Activated T-cell treated with anti-CD3 and anti-CD28 coated beads for 24 hours (primary cell): ENCODE data around the gene PIGV.
A peak's percentile ranks its signal among the peaks of the same experiment; 100 is the strongest.

ENCODE experiments used
- DNase-seq: peaks from one replicate; pipeline ENCODE4 v3.0.0-alpha.2; 2020; ENCODE audit warnings: low read depth

PIGV gene

DNA sequence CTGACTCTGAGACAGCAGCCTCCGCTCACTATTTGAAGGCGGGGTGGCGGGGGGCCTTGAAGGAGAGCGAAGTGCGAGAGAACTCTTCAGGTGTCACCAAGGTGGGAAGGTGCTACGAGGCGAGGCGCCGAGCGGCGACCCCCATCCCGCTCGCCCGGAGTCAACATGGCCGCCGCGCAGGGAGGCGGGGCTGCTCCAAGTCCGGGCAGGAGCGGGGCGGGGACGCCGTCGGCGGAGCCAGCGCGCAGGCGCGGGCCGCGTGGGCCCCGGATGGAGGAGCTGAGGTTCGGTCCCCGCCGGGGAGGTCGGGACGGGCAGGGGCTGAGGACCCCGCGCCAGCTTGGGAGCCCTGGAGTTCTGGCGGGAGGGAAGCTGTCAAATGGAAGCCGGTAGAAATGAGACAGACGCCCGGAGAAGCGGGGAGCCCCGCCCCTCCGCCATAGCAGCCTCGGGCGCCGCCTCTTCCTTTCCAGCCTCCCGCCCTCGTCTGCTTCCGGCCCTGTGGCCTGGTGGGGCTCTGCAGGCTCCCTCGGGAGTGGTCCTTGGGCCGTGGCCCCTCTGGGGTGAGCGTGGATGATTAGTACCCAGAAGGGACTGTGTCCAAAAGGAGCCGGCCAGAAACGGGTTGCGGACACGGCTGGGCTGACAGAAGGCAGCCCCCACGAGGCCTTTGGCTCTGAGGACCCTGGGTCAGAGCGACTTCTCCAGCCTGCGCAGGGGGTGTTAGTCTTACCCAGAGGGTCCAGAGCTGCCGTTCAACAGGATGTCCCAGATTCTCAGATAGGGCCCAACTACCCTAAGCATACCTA, at the start of gene PIGV:
Gene PIGV (plus strand): TSS at position 245 of the 809 bp plus-strand sequence. CDS start 2,866 bp downstream, outside the sequence.
- peak; percentile 86 for DNase-seq

DNA sequence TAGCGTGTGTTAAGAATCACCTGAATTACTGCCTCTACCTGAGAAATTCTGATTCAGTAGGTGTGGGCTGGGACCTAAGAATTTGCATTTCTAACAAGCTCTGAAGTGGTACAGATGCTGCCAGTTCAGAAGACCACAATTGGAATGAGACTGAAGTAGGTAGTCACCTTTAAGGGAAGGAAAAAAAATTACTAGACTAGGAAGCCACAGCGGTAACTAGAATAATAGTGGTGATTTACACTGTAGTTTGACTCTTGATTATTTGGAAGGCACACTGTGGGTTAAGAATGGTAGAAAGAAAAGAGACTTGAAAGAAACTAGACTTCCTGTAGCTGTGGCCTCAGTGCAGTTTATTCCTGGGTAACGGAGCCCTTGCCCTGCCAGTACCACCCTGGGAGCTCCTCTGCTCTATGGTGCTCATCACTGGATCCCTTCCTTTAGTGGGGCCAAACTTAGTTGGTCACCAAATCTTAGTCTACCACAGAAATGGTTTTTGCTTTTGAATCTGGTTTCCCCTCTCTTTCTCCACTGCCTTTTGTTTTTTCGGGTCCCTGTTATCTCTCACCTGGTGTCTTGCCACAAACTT, 48.3 kb upstream of the PIGV start:
- no peak for DNase-seq

DNA sequence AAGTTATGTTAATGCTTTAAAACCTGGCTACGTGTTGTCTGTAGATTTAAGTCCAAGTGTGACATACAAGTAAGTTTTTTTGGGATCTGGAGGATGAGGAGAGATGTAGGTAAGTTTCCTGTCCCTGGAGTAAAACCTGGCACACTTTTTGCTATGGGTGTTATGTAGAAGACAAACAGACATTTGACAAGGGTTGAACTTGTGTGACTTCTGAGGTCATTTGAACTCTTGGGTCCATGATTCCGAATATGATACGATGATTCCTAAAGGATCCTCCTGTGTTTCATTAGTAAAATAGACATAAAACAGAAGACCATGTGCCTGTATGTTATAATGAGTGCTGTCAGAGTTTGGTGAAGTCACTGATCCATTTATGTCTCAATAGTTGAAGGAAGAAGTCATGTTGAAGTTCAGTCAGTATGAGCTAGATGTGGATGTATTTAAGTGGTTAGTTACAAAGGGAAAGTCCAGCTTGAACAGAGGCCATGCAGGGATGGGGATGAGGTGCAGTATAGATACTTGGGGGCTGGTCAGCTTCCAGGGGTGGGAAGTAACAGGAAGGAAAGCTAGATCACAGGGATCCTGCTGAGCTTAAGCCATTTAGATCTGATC, 47.6 kb upstream of the PIGV start:
- DNase-seq, result no peak

DNA sequence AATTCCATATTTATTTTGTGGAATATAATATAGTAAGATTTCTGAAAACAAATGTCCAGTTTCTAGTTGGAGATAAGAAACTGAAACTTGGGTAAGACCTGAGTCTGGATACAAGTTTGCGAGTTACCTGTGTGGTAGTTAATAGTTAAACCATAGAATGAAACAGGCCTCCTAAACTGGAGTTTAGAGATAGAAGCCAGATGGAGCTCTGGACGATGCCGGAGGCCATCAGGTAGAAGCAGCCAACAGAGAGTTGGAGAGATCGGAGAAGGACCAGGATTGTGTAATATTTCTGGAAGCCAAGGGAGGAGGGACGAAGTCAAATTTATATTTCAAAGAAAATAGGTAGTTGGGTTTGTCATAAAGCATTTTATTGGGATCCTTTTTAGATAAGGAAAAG, 46.8 kb upstream of the PIGV start:
- no peak for DNase-seq

DNA sequence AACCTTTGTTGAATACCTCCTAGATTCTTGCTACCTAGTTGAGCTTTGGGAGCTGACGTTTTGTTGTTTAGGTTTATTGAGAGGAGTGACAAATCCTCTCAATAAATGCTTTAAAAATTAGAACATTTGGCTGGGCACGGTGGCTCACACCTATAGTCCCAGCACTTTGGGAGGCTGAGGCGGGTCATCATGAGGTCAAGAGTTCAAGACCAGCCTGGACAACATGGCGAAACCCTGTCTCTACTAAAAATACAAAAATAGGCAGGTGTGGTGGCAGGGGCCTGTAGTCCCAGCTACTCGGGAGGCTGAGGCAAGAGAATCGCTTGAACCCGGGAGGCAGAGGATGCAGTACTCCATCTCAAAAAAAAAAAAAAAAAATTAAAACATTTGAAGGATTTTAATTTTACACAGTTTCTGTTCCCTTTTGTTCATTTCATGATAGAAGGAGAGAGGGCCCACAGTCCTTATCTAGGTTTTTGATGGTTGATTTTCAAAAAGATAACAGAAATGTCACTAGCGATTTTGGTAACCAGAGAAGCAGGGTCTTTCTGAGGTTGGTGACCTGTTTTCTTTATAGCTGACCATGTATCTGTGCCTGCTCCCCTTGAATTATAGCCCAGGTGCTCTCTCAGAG, 44.2 kb upstream of the PIGV start:
- no peak for DNase-seq

DNA sequence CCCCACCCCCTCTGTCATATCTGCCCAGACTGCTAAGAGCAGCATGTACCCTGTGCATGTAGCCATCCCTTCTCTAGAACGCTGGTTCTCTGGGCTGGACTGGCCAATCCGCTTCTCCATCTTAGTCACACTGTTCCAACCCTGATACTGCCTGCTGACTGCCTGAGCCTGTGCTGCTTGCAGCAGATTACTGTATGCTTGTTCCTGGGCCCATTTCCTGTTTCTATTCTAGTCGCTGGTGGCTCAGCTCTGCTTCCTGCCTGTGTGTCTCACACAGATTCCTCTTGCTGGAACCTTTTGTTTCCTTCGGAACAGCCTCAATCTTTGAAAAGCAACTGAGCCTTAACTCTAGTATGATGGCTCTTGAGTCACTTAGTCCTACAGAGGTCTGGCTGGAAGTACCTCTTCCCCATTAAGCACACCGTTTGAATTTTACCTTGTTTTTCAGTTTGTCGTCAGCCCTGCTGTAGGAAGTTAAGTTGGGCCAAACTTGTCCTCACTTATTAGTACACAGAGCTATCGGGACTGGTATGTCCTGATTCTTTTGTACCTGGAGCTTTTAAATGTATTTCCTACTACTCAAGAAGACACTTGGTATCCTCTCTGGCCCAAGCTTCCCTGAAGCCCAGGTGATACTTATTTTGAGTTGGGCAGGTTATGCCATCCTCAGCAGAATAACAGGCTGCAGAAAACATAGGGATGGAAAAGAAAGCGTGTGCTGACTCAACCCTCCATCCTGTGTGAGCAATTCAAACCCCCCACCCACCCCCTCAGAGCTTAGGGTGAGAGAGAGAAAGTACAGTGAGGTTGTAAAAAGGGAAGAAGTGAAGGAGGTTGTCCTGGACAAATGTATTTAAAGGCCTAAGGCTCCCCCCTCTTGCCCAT, 43.4 kb upstream of the PIGV start:
- peak; percentile 76 for DNase-seq

DNA sequence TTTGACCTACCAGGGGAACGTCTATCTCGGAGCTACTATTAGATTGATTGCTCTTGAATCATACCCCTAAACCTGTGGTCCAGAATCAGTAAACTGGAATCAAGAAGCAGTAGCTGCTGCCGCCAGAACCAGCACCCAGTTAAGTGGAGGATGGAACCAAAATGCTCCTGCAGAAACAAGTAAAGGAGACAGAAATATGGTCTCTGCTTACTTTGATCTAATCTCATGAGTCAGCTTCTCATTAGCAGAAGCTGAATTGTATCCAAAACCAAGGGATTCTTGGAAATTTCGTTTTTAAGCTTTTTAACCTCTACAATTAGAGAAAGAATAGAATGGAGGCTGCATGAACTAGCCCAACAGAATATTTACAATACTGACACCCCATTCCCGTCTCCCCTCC, 42.6 kb upstream of the PIGV start:
- no peak for DNase-seq

DNA sequence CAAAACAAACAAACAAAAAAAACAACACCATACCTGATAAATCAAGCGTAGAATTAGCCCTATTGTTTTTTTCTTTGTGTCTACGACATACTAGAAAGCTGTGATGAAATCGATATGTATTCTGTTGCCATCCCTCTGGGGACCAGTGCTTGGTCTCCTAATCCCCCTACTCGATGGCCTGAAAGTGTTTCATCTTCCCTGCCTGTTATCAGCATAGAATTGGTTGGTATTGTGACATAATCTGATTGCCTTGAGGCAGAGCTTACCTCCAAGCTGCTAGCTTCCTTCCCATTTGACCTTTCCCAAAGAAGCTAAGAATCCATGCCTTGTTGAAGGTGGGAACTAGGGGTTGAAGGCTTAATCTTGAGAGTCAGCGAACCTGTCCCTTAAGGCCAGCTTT, 40.7 kb upstream of the PIGV start:
- DNase-seq, result no peak

DNA sequence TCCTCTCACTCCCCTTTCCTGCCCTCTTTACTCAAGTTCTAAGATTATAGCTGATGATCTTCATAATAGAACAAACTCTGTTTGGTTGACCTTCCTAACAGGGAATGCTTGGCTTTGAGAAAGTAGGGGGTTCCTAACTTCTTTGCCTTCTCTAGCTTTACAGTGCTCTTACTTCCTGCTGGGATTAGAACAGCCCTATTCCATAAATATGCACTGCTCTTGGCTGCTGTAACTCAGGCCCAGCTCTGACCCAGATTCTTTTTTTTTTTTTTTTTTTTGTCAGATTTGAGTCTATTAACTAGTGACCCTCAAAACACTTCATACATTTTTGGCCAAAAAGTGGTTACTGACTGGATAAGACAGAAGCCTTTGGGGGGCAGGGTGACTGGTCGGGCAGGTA, 39.4 kb upstream of the PIGV start:
- no peak for DNase-seq

DNA sequence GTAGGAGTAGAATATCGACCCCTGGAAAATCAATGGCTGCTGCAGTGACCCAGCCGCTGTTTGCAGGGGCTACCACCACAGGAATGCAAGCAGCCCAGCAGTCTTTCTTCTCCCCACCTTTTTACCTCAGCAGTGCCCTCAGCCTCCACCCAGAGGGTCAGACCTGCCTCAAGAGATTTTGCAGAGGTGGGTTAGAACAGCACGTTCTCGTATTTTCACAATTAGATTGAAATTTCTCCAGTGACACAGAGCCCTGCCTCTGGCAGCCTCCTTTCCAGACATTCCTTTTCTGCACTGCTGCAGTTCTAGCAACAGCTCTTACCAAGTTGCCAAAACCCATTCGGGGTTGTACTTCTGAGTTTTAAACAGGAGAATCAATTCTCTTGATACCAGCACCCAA, 38.3 kb upstream of the PIGV start:
- DNase-seq, result no peak

DNA sequence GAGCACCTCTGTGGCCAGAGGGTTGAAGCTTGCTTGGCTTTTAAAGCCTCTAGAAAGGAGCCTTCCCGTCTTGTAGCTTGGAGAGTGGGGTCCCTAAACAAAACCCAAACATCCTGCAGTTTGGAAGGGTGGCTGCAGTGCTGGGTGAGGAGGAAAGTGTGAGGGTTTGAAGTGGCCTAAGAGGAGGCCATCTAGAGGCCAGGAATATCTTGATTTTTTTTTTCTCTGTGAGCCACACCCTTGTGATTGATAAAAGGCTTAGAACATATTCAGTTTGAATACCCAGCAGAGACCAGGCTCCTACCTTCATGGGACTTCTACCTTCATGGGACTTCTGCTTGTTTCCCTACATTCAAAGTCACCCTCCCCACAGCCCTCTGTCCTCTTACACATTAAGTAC, 37.3 kb upstream of the PIGV start:
- DNase-seq, result no peak

DNA sequence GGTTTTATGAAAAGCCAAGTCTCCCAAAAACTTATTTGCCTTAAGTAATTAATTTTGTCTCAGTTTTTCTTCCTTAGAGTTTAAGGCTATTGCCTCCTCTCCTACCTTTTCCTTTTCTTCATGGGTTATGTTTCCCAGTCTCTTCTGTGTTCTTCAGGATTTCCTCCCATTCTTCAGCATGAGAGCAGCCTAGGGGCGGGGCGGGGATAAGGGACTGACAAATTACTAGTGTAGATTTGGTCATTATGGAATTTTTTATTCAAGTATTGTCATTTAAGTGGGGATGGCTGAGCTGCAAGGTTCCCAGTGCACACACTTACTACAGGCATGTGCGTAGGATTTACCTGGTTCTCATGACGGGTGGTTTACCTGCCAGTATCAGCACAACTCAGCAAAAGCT, 35.2 kb upstream of the PIGV start:
- DNase-seq, result no peak

DNA sequence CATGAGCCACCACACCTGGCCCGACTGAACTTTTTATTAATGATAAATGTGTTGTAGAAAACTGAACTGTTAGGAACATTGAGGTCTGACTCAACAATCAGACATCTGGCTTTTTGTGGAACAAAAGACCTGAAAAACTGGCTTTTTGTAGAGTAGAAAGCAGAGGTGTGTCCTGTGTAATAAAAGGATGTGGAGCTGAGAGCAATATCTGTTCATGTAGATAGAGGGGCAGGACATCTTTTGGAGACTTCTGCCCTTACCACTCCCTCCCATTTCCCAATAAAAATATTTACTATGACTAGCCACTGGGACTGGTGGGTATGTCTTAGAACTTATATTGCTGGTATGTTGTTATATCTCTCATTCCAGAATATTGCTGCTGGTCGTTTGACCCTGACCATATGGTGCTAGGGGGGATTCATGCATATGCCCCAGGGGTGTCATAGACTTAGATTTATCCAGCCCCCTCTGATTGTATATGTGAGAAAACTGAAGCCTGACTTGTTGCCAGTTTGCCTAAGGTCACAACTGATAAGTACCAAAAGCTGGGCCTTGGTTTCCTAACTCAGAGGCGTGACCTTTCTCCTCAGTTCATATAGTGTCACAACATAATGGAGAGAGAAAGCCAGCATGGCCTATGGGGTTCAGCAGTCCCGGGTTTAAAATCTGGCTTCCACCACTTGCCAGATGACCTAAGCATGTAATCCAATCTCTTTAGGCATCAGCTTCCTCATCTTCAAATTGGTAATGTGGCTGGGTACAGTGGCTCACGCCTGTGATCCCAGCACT, 33.5 kb upstream of the PIGV start:
- no peak for DNase-seq

DNA sequence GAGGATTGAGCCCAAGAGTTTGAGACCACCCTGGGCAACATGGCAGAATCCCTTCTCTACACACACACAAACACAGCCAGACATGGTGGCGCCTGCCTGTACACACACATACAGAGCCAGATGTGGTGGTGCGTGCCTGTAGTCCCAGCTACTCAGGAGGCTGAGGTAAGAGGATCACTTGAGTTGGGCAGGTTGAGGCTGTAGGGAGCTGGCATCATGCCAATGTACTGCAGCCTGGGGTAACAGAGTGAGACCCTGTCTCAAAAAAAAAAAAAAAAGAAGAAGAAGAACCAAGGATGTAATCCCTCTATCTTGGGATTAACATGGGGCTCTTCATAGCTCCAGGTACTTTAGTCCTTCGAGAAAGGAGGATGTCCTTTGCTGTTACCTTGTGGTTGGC, 29.4 kb upstream of the PIGV start:
- DNase-seq, result no peak

DNA sequence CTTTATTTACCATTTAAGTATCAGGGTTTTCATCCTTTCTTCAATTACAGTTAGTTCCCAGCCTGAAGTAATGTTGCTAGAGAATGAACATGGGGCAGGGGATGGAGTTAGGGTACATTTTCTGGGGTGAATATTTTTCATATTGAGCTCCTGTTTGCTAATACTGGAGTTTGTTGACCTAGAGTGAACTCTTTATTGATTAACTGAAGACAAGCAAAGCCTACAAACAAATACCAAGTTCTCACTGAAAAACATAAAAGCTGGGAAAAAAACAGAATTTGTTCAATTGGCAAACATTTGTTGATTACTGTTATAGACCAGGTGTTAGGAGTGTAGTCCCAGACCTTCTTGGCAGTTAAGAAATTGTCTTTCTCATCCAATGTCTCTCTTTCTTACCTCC, 28.2 kb upstream of the PIGV start:
- no peak for DNase-seq

DNA sequence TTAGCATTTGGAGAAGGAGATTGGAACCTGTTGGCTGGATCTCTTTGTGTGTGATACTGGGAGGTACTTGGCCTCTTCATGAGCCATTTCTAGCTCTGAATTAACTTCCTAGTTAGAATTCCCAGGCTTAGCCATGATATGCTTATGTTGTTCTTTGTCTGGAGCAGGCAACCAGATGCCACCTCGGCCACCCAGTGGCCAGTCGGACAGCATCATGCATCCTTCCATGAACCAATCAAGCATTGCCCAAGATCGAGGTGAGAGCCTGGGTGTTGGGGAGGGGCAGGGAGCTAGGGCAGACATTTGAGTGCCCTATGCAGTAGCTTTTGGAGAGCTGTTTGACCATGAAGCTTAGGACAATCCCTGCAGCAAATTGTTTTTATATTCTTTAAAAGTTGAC, 26.5 kb upstream of the PIGV start:
- DNase-seq, result no peak

DNA sequence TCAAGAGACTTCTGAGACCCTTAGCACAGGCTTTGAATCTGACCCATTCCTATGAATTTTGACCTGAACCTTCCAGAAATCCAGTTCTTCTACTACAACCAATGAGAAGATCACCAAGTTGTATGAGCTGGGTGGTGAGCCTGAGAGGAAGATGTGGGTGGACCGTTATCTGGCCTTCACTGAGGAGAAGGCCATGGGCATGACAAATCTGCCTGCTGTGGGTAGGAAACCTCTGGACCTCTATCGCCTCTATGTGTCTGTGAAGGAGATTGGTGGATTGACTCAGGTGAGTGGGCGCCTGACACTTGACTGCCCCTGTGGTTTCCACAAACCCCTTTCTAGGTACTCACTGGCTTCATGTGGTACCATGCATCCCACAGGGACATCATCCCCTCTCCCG, 20.0 kb upstream of the PIGV start:
- DNase-seq, result no peak

DNA sequence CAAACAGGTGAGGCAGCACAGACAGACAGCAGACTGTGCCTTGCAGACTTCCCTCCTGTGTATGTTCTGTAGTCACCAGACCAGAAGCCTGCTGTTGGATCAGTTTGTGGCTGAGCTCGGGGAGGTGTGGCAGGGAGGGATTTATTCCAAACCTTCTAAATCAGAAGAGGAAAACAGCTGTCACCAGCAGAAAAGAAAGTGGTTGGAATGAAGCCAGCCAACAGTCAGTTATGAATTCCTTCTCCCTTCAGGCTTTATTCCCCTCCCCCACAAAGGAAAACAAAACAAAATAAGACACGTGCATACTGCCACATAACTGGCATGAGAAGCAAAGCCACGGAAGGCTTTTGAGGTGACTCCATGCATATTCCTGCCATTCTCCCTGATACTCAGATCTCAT, 19.0 kb upstream of the PIGV start:
- DNase-seq, result no peak

DNA sequence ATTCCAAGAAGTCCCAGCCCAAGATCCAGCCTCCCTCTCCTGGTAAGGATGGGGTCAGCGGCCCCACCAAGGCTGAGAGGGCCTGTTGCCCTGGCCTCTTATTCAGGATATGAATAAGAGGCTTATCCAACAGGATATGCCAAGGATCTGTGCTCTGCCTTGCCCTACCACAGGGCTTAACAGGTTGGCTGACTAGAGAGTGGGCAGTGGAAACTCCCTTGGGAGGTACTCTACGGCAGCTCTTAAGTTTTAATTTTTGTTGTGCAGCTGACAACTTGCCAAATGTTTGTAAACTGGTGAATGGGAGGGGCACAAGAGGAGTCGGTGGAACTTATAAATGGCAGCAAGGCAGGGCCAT, 16.5 kb upstream of the PIGV start:
- no peak for DNase-seq

DNA sequence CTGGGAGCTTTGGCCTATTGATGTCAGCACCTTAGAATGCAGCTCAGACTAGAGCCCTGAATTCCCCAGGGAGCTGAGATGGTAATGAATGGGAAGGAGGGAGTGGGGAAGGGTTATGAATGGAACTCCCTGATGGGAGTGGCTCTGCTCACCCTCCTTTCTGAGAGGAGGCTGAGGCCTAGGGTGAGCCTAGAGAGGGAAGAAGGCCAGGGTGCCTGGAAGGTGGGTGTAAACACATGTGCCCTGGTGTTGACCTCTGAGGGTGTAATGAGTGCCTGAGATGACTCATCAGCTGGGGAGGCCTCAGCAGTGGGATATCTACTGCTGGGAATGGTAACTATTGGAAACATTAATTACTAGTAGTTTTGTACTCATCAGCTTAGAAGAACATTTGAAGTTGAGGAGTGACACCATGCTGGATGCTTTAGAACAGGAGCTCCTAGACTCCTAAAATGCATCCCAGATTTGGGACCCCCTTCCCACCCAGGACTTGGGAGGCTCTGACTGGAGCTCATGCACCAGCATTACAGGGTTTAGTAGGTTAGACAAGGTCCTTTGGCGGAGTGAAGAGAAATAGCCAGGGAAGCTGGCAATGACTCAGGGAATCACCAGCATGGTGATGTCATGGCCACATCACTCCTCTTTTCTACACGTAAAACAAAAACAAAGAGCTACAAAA, 16.0 kb upstream of the PIGV start:
- no peak for DNase-seq

DNA sequence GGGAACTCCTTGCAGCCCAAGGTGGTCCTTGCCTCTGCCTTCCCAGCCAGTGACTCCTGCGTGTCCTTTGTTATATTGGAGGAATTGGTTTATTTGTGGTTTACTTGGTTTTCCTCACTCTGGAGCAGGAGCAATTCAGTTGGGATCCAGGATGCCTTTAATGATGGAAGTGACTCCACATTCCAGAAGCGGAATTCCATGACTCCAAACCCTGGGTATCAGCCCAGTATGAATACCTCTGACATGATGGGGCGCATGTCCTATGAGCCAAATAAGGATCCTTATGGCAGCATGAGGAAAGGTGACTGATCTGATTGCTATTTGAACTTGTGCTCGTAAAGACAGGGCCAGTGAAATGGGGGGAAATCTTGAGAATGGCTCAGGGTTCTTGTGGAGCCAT, 15.1 kb upstream of the PIGV start:
- no peak for DNase-seq
